Heart left ventricle (tissue), 16 donors: Measurements from ENCODE around the gene PGP. TPM values are rescaled to one million over a fixed set of nuclear protein-coding genes. Genes with fewer than 3 reads are reported as not detected.

ENCODE experiments used
- ATAC-seq, 4 donors: fragments of 200-7000 bp; cut with Tn5 transposase; one replicate each; pipeline ENCODE4 v1.9.1; 2020 to 2022; ENCODE audit warnings: moderate library complexity in 4 of 4, mild to moderate bottlenecking in 3 of 4, moderate number of reproducible peaks in 1 of 4
- DNase-seq, 5 donors: peaks; one replicate each; pipeline ENCODE4 v3.0.0-alpha.2; 2020
- H3K27ac ChIP-seq, 12 donors: fragments of 200-600 bp; sonication (generic) in 4 of 12; one replicate each; pipeline versions ENCODE4 v1.5.0 to v1.8.0; 2016 to 2022; ENCODE audit warnings: mild to moderate bottlenecking in 2 of 12
- H3K27me3 ChIP-seq, 9 donors: fragments of 200-600 bp; sonication (generic) in 2 of 9; one replicate each; pipeline versions ENCODE4 v1.5.1 to v1.8.0; 2016 to 2022; ENCODE audit warnings: mild to moderate bottlenecking in 3 of 9
- H3K36me3 ChIP-seq, 9 donors: fragments of 200-600 bp; sonication (generic) in 2 of 9; one replicate each; pipeline versions ENCODE4 v1.5.0 to v1.8.0; 2018 to 2022; ENCODE audit warnings: mild to moderate bottlenecking in 2 of 9
- H3K4me1 ChIP-seq, 12 donors: fragments of 200-600 bp; sonication (generic) in 4 of 12; one replicate each; pipeline versions ENCODE4 v1.5.0 to v1.8.0; 2016 to 2022; ENCODE audit warnings: mild to moderate bottlenecking in 3 of 12
- H3K4me3 ChIP-seq, 12 donors: fragments of 200-600 bp; sonication (generic) in 4 of 12; one replicate each; pipeline versions ENCODE4 v1.5.0 to v1.8.0; 2017 to 2022; ENCODE audit warnings: mild to moderate bottlenecking in 9 of 12, moderate library complexity in 4 of 12
- H3K9me3 ChIP-seq, 12 donors: fragments of 200-600 bp; sonication (generic) in 4 of 12; one replicate each; pipeline versions ENCODE4 v1.5.0 to v1.8.0; 2016 to 2022; ENCODE audit warnings: mild to moderate bottlenecking in 1 of 12
- CTCF ChIP-seq, 12 donors: fragments of 200-600 bp; sonication (generic) in 4 of 12; IDR thresholded peaks; one replicate each; pipeline versions ENCODE4 v1.5.0 to v1.8.0; 2018 to 2022; ENCODE audit warnings: antibody characterized with exemption in 12 of 12, mild to moderate bottlenecking in 5 of 12
- POLR2A ChIP-seq, 2 donors: fragments of 450-650 bp; IDR thresholded peaks; one replicate each; pipeline ENCODE4 v1.6.1; 2017; ENCODE audit warnings: antibody characterized with exemption in 2 of 2, mild to moderate bottlenecking in 2 of 2, moderate library complexity in 2 of 2
- WGBS, 4 donors: extraction: QIAGEN DNeasy Blood & Tissue Kit in 2 of 4; methylation state at CpG; one replicate each; pipeline versions ENCODE4 v1.1.5 to v1.1.7; 2013 to 2018; 5-methylcytosine and 5-hydroxymethylcytosine counted together
- intact Hi-C, 10 donors: fragments of 100-400 bp; cut with DNase I; formaldehyde crosslinking; loops; one replicate each; pipeline versions ENCODE4 v1.11.1 to v1.14.2; 2022
- polyA plus RNA-seq, 2 donors: library from polyadenylated mRNA; stranded (reverse); fragments of 200-250 nt; gene quantifications; one replicate each; pipeline ENCODE4 v1.2.3, GENCODE V29; 2013
- total RNA-seq, 9 donors: library from RNA; depleted of rRNA in 2 of 9; stranded (reverse); fragments of >200 nt in 2 of 9; fragmentation: NEBNext Ultra II Directional in 3 of 9; extraction: Animal tissue kit (Norgen Biotek cat#: 25700) in 3 of 9; gene quantifications; one replicate each; pipeline versions ENCODE4 v1.1.0 to v1.2.4, GENCODE V29; 2016 to 2023
- donor health status: ischemic (EF 13 %, LVEDD 7.1; RV severe dilation, severe dysfunction).
- donor health status: healthy with polysubstance abuse.
- donor health status: DM: no; HTN: yes; CAD: no.
- donor health status: DM: no; HTN: no; CAD: no.
- donor health status: ischemic (EF 25% LVEDD 6.9; RV normal size, moderate dysfunction).
- donor health status: ischemic (EF 25% LVEDD 5.7; RV mildly dilated, moderate dysfunction).
- donor health status: healthy.
- donor health status: DM: yes; HTN: yes; CAD: no.
- donor health status: ischemic (EF 35%, LVEDD 5.7; RV mildly dilated, moderate dysfunction).
- donor health status: nonischemic (EF 11% LVEDD 7.7; RV severe dilation, severe dysfunction).
- donor health status: DM: yes; HTN: yes; CAD: no.
- donor health status: PGD.
- donor health status: ischemic (EF 29% LVEDD 5.4; RV normal size, mild dysfunction).
- donor health status: nonischemic (EF 23%, LVEDD 6.1; RV moderate dilation, normal function).

The PGP gene
- total and polyA plus RNA-seq, 11 donors: 19.6 to 44.0 (median 31.7) TPM

- intact Hi-C loops: loop anchor here in 1 of 10 donors (10.0 kb wide), 1 partner anchor 59 kb away; the partner anchor contains the start of gene TRAF7
- ATAC-seq: no peak
Measured at GRCh38 chr16:2213817-2214718, 572 bp downstream of the PGP start.

GRCh38 chr16:2212362-2213324 is 2.0 kb downstream of the PGP start:
- peak in 3 of 5 donors; percentile 70 to 83 (median 80) for DNase-seq
- WGBS, 4 donors: 40 to 45% (median 44%) methylated on average over 18 to 19 of the region's 19 CpGs
- Histone ChIP-seq H3K4me3 (peak overlapping the region; percentile 64 to 99 (median 88)), H3K4me1 (peaks cover 14 to 58% (median 29%) of the 10 kb centered on the region in 12 donors), H3K27ac (peak overlapping the region in 11 of 12 donors; percentile 69 to 94 (median 88)), H3K27me3 (no peaks in the 10 kb centered on the region), H3K9me3 (no peaks in the 10 kb centered on the region), H3K36me3 (peaks cover 0 to 34% (median 25%) of the 10 kb centered on the region in 9 donors)
- TF ChIP-seq POLR2A (IDR thresholded peaks at IDR 0.05): peak in 1 of 2 donors; percentile 37
- TF ChIP-seq CTCF (IDR thresholded peaks at IDR 0.05): no peak
- intact Hi-C loops: loop anchor here in 1 of 10 donors (10.0 kb wide), 1 partner anchor 58 kb away; the partner anchor contains the start of gene TRAF7
- ATAC-seq: peak; percentile 2 to 41 (median 35)

More at GRCh38 chr16:2213817-2214718, 572 bp downstream of the PGP start:
- no peak for DNase-seq
- Histone ChIP-seq H3K36me3 (peaks cover 0 to 20% (median 11%) of the 10 kb centered on the region in 9 donors), H3K4me3 (peak overlapping the region; percentile 64 to 99 (median 88)), H3K4me1 (peaks cover 14 to 52% (median 29%) of the 10 kb centered on the region in 12 donors), H3K27ac (peak overlapping the region; percentile 27 to 94 (median 88)), H3K9me3 (no peaks in the 10 kb centered on the region), H3K27me3 (no peaks in the 10 kb centered on the region)
- TF ChIP-seq CTCF (IDR thresholded peaks at IDR 0.05) (no peak), POLR2A (IDR thresholded peaks at IDR 0.05) (no peak)
- 1 to 5% (median 1%) methylated on average over 10 to 98 of the region's 98 CpGs for WGBS, 4 donors

- H3K4me1 ChIP-seq: peaks cover 14 to 58% (median 29%) of the 10 kb centered on the region in 12 donors
- ATAC-seq (peak in 2 of 4 donors; percentile 4 to 6), DNase-seq (no peak)
- H3K27me3 ChIP-seq: no peaks in the 10 kb centered on the region
- WGBS, 4 donors: 40 to 67% (median 64%) methylated on average over 5 to 11 of the region's 11 CpGs
- intact Hi-C loops: loop anchor here in 1 of 10 donors (10.0 kb wide), 1 partner anchor 57 kb away; the partner anchor contains the start of gene TRAF7
- H3K27ac ChIP-seq: peak overlapping the region in 11 of 12 donors; percentile 69 to 94 (median 88)
- H3K9me3 ChIP-seq: no peaks in the 10 kb centered on the region
- H3K36me3 ChIP-seq: peaks cover 0 to 41% (median 32%) of the 10 kb centered on the region in 9 donors
- H3K4me3 ChIP-seq: peak overlapping the region in 5 of 12 donors; percentile 64 to 97 (median 87)
- TF ChIP-seq POLR2A (IDR thresholded peaks at IDR 0.05) (no peak), CTCF (IDR thresholded peaks at IDR 0.05) (no peak)
Measured at GRCh38 chr16:2211923-2212347, 2.7 kb downstream of the PGP start.
